Progenitor cell of endocrine pancreas (in vitro differentiated cells): ENCODE data around the gene PARD3. TPM values are rescaled to one million over a fixed set of nuclear protein-coding genes. Genes with fewer than 3 reads are reported as not detected.
"Not testable (repeated sequence)": the region's sequence is repeated elsewhere in the genome, so short reads cannot be mapped to it uniquely, and the experiment has no call there.

ENCODE experiments used
- DNase-seq: peaks from one replicate; pipeline ENCODE4 v3.0.0; 2021; ENCODE audit warnings: low spot score; ENCODE audit not compliant: unreplicated experiment
- H3K27ac Mint-ChIP-seq: 2 replicates; pipeline ENCODE4 v1.8.0; 2021; ENCODE audit warnings: mild to moderate bottlenecking, moderate library complexity, mixed read lengths
- H3K27me3 Mint-ChIP-seq: 2 replicates; pipeline ENCODE4 v1.8.0; 2021; ENCODE audit warnings: mixed read lengths
- H3K36me3 Mint-ChIP-seq: 2 replicates; pipeline ENCODE4 v1.8.0; 2022; ENCODE audit warnings: mixed read lengths; ENCODE audit not compliant: insufficient read depth
- H3K4me1 Mint-ChIP-seq: 2 replicates; pipeline ENCODE4 v1.8.0; 2021; ENCODE audit warnings: low read depth, mixed read lengths
- H3K4me3 Mint-ChIP-seq: 2 replicates; pipeline ENCODE4 v1.8.0; 2021; ENCODE audit warnings: low read depth, mild to moderate bottlenecking, moderate library complexity, mixed read lengths
- H3K9me3 Mint-ChIP-seq: 2 replicates; pipeline ENCODE4 v1.8.0; 2021; ENCODE audit warnings: low read depth, mixed read lengths
- CTCF ChIP-seq: fragments of 200-600 bp; sonication (generic); IDR thresholded peaks from one replicate; pipeline ENCODE4 v1.5.0; 2021; ENCODE audit warnings: antibody characterized with exemption, mild to moderate bottlenecking; ENCODE audit not compliant: unreplicated experiment
- total RNA-seq: library from RNA; stranded (reverse); gene quantifications from 2 replicates; pipeline ENCODE4 v1.2.1, GENCODE V29; 2021

Gene PARD3
- total RNA-seq, 1 donor from 2014 or later, result 85.3 TPM

- H3K27ac Mint-ChIP-seq, result no peak overlapping the region
- H3K36me3 Mint-ChIP-seq, result peaks cover 16% of the 10 kb centered on the region
- no peak for TF ChIP-seq CTCF
- H3K9me3 Mint-ChIP-seq, result no peaks in the 10 kb centered on the region
- H3K4me1 Mint-ChIP-seq, result peaks cover 29% of the 10 kb centered on the region
- DNase-seq, result no peak
- H3K4me3 Mint-ChIP-seq, result no peak overlapping the region
- H3K27me3 Mint-ChIP-seq, result no peaks in the 10 kb centered on the region
These were observed 16.4 kb downstream of the PARD3 start for GRCh38 chr10:34798654-34799053.

- no peaks in the 10 kb centered on the region for H3K9me3 Mint-ChIP-seq
- no peaks in the 10 kb centered on the region for H3K27me3 Mint-ChIP-seq
- no peak overlapping the region for H3K27ac Mint-ChIP-seq
- no peak for DNase-seq
- no peak for TF ChIP-seq CTCF
- peaks cover 32% of the 10 kb centered on the region for H3K4me1 Mint-ChIP-seq
- no peak overlapping the region for H3K4me3 Mint-ChIP-seq
- H3K36me3 Mint-ChIP-seq, result peaks cover 16% of the 10 kb centered on the region
These were observed 17.9 kb downstream of the PARD3 start for GRCh38 chr10:34797155-34797554.

GRCh38 chr10:34796133-34796532, 19.0 kb downstream of the PARD3 start:
- peaks cover 16% of the 10 kb centered on the region for H3K36me3 Mint-ChIP-seq
- H3K4me3 Mint-ChIP-seq, result no peak overlapping the region
- no peak for DNase-seq
- H3K9me3 Mint-ChIP-seq, result no peaks in the 10 kb centered on the region
- no peaks in the 10 kb centered on the region for H3K27me3 Mint-ChIP-seq
- H3K27ac Mint-ChIP-seq, result no peak overlapping the region
- no peak for TF ChIP-seq CTCF
- H3K4me1 Mint-ChIP-seq, result peaks cover 30% of the 10 kb centered on the region

- no peak overlapping the region for H3K27ac Mint-ChIP-seq
These were observed 19.8 kb downstream of the PARD3 start for GRCh38 chr10:34795334-34795733.

GRCh38 chr10:34794835-34795234, 20.3 kb downstream of the PARD3 start:
- Mint-ChIP-seq H3K9me3 (no peaks in the 10 kb centered on the region), H3K4me1 (peaks cover 34% of the 10 kb centered on the region), H3K4me3 (no peak overlapping the region), H3K27me3 (no peaks in the 10 kb centered on the region), H3K27ac (no peak overlapping the region), H3K36me3 (peaks cover 16% of the 10 kb centered on the region)
- TF ChIP-seq CTCF, result no peak
- DNase-seq, result no peak

More at GRCh38 chr10:34795334-34795733, 19.8 kb downstream of the PARD3 start:
- H3K4me1 Mint-ChIP-seq, result peaks cover 29% of the 10 kb centered on the region
- no peak overlapping the region for H3K4me3 Mint-ChIP-seq
- H3K27me3 Mint-ChIP-seq, result no peaks in the 10 kb centered on the region
- TF ChIP-seq CTCF, result no peak
- H3K9me3 Mint-ChIP-seq, result no peaks in the 10 kb centered on the region
- DNase-seq, result no peak
- peaks cover 16% of the 10 kb centered on the region for H3K36me3 Mint-ChIP-seq

- not testable (repeated sequence) for H3K4me3 Mint-ChIP-seq, H3K9me3 Mint-ChIP-seq, H3K27me3 Mint-ChIP-seq, DNase-seq
- Mint-ChIP-seq H3K4me1 (peaks cover 42% of the 10 kb centered on the region), H3K27ac (peak overlapping the region; percentile 18), H3K36me3 (peaks cover 14% of the 10 kb centered on the region)
These were observed 21.5 kb downstream of the PARD3 start for GRCh38 chr10:34793581-34793980.
